ENCODE data around the gene C16orf89.
"Not testable (repeated sequence)": the region's sequence is repeated elsewhere in the genome, so short reads cannot be mapped to it uniquely, and the experiment has no call there.

DNA sequence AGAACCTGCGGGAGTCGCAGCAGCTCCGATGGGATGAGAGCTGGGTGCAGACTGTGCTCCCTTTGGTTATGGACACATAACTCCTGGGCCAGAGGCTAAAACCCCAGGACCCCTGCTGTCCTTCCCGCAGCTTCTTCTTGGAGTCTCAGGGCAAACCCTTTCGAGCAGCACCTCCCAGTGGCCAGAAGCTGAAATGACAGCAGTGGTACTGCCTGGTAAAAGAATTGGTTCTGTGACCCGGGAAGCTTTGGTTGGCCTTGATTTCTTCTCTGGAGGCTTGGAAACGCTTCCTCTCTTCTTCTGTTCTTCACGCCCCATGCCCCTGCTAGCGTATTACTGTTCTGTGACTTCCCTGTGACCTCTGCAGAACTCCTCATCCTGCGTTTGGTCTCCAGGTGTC is 19.0 kb upstream of the C16orf89 start:
- TF ChIP-seq, protein P1, sequence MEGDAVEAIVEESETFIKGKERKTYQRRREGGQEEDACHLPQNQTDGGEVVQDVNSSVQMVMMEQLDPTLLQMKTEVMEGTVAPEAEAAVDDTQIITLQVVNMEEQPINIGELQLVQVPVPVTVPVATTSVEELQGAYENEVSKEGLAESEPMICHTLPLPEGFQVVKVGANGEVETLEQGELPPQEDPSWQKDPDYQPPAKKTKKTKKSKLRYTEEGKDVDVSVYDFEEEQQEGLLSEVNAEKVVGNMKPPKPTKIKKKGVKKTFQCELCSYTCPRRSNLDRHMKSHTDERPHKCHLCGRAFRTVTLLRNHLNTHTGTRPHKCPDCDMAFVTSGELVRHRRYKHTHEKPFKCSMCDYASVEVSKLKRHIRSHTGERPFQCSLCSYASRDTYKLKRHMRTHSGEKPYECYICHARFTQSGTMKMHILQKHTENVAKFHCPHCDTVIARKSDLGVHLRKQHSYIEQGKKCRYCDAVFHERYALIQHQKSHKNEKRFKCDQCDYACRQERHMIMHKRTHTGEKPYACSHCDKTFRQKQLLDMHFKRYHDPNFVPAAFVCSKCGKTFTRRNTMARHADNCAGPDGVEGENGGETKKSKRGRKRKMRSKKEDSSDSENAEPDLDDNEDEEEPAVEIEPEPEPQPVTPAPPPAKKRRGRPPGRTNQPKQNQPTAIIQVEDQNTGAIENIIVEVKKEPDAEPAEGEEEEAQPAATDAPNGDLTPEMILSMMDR (conservative IDR thresholded peaks at IDR 0.05; ENCODE audit: low read depth, low read length): peak; percentile 57
- TF ChIP-seq EZH2 (IDR thresholded peaks at IDR 0.05; ENCODE audit: borderline replicate concordance, low read depth, low read length, poor library complexity, severe bottlenecking): not testable (repeated sequence)

Data from A673 (cell line).